RCC 7860 (cell line): ENCODE measurements around the gene AARS2.
A peak's percentile ranks its signal among the peaks of the same experiment; 100 is the strongest.

Experiments used
- DNase-seq: peaks from one replicate; pipeline ENCODE4 v3.0.0-alpha.2; 2015; ENCODE audit warnings: low spot score
- FAIRE-seq: peaks from 2 replicates; lab custom pipeline; 2012; peaks lifted over from hg19 to GRCh38; lab: Jason Lieb, UNC

The AARS2 gene

GRCh38 chr6:44264154-44265006 is 48.8 kb downstream of the AARS2 start:
- DNase-seq (no peak), FAIRE-seq (no peak)

DNA sequence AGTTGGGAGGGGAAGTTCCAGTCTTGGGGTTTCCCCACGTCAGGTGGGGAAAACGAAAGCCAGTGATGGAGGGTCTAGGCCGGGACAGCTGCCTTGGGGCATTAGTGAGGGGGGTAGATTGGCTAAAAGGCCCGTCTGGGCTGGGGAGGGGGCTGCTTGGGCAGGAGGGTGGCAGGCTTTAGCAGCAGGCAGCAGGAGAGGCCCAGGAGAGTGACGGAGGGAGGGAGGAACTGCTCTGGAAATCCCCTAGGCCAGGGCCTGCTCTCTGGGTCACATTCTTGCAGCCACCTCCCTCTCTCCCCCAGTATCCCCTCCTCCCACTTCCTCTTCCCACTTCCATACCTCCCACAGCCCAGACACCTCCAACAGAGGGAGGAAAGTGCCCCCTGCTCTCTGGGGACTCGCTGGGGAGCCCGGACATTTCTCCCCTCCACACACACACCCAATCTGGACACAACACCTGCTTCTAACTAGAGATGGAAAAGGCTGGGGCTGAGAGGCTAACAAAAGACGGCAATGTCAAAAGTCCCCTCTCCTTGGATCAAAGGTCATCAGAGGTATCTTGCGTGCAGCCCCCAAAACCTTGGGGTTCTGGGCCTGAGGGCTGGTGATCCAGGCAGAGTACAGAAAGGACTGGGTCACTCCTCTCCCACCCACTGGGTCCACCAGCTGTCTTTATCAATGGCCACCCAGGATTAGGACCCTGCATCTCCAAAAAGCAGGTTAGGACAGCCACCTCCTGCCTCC is 49.6 kb downstream of the AARS2 start:
- FAIRE-seq: no peak
- DNase-seq: peak; percentile 63

GRCh38 chr6:44262467-44263353 is 50.4 kb downstream of the AARS2 start:
- DNase-seq (no peak), FAIRE-seq (no peak)

DNA sequence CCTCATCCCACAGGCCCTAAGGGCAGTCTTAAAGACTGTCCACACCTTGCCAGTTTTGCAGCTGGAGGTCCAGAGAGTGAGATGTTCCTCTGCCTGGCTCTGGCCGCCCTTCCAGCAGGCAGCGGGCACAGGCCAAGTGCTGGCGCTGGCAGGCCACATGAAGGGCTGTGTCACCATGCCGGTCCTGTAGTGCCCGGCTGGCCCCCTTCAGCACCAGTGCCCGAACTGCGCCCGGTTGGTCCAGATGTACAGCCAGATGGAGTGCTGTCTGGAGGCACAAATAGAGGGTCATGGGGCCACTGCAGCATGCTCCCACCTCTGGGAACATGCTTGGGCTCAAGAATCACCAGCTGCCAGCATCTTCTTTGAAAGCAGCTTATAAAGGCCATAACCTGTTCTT is 51.6 kb downstream of the AARS2 start:
- FAIRE-seq (no peak), DNase-seq (no peak)

DNA sequence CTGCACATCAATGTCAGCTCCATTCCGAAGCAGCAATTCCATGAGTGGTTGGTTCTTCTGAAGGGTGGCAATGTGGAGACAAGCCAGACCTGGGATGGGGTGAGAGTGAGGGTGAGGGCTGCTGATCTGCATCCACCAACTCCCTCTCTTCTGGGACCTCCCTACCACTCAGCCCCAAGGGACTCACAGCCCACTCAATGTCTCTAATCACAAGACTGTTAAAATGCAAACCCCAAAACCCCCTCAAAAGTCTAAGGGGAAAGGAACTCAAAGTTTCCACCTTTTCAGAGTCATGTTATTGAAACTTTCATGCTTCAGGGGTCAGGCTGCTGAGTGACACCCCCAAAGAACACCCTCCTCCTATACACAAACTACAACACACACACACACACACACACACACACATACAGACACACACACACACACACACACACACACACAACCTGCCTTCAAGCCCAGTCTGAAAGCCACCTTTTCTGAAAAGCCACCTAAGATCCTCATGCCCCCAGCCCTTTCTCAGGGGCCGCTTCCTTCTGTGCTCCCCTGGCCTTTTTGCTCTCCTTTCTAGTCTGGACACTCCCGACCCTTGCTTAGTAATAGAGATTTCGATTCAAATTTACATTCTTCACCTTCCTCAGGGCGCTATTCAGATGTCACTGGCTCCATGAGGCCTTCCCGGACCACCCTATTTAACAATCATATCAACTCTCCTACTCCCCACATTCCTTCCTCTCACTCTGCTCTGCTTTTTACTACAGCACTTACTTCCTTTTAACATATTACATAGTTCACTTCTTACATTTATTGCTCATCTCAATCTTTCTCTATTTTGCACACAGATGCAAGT is 52.5 kb downstream of the AARS2 start:
- DNase-seq (no peak), FAIRE-seq (no peak)

DNA sequence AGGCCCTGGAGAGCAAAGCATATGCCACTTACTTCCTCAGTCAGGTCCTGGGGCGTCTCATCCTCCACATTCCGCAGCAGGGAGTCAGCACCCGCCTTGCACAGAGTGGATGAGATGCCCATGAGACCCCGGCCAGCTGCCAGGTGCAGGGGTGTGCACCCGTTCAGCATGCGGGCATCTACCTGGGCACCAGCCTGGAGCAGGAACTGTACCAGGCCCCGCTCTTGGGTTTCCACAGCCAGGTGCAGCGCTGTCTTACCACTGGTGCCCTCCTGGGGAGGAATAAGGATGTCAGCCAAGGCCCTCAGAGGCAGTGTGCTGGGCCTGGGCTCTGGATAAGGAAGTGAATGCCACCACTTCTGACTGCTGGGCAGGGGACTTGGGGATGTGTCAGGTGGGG is 53.1 kb downstream of the AARS2 start:
- DNase-seq (no peak), FAIRE-seq (no peak)

DNA sequence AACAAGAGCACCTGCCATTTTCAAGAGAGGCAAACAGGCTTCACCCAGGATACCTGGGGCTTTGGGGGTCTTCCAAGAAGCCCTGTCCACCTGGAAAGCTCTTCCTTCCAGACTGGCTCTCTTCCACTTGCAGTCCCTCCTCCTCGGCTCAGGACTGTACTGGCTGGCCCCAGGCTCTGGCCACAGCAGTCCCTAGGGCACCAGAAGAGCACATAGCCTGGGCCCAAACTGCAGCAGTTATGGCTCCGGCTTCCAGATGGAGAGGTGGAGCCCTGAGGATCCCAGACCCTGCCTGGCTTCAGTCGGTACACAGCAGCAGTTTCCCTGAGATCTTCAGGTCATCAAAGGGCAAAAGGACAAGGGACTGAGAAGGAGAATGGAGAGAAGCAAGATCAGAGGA is 54.2 kb downstream of the AARS2 start:
- no peak for FAIRE-seq

GRCh38 chr6:44258325-44258863 is 54.8 kb downstream of the AARS2 start:
- DNase-seq (no peak), FAIRE-seq (no peak)

More for the DNA sequence above, 54.2 kb downstream of the AARS2 start:
- no peak for DNase-seq

- FAIRE-seq (no peak), DNase-seq (no peak)
Observed at GRCh38 chr6:44257753-44258324, 55.3 kb downstream of the AARS2 start.

GRCh38 chr6:44257025-44257752 is 56.0 kb downstream of the AARS2 start, which contains the start of gene SLC35B2:
TSS of gene SLC35B2 (minus strand) at chr6:44257528. CDS start at chr6:44257410, 118 bp downstream.
- DNase-seq (peak; percentile 61), FAIRE-seq (no peak)

GRCh38 chr6:44256775-44257024 is 56.4 kb downstream of the AARS2 start:
- no peak for DNase-seq
- FAIRE-seq: no peak

DNA sequence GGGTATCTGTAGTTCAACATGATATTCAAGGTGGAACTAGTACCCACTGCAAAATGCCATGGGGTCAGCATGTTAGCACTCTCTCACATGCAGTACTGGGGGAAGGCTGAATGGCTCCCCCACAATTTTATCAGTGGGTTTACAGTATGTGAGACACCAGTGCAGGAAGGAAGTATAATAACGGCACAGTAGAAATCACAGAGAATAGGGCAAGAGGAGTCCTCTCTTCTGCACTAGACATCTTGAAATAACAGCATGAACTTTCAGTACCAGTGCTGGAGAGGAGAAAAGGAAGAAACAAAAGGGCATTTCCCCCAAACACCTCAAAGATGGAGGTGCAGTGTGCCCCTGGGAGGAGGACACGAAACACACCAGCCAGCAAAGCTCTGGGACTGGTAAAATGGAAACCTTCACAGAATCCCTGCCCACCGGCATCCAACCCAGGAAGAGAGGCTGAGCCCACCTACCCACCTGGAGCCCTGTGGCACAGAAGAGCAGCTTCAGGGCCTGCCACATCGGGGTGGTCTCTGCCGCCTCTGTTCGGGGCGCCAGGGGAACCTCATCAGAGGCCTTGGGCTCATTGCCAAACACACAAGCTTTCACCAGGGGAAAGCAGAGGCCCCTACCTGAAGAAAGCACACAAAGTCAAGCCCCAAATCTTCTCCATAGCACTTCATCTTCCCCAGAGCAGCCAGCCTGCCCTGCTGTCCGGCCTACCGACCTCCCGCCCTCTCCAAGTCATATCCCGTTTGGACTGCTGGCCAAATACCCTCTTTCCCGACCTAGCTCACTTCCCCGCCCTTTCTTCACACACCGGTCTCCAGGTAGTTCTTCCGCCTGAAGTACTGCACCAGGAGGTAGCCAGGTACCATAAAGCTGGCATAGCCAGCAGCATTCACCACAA is 57.0 kb downstream of the AARS2 start:
- FAIRE-seq (no peak), DNase-seq (no peak)

GRCh38 chr6:44255105-44255808 is 57.9 kb downstream of the AARS2 start:
- DNase-seq: peak; percentile 23
- FAIRE-seq: no peak

DNA sequence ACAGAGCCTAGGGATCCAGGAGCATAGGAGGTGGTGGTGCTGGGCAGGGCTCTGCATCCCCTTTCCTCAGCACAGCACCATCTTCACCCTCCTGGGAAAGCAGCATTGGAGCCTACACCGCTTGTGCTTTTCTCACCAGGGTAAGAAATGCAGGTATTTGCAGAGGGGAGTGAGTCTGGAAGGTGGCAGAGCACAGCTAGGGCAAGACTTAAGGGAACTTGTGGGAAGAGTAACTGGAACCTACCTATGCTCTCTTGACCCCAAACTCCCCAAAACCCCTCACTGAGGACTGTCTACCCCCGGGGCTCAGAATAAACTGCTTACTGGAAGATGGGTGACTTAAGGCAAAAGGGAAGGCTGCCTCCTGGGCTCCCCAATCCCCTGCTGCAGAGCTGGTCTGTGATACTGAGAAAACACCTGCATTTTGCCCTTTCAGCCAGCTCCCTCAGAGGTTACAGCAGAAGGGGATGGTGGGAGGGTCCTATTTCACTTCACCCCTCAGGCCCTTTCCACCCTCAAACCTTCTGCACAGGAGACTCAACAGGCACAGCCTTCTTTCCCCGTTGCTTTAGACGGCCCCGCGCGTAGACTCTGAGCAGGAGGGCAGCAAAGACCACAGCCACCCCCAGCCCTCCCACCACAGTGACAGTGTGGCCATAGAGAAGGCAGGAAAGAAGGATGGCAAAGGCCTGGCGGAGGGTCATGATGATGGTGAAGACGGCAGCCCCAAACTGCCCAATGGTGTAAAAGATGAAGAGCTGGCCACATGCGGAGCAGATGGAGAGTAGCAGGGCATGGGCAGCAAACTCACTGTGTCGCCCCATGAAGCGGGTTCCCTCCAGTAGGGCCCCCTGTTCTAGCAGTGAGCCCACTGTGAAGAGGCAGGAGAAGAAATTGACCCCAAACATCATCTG is 58.7 kb downstream of the AARS2 start:
- DNase-seq (no peak), FAIRE-seq (no peak)

DNA sequence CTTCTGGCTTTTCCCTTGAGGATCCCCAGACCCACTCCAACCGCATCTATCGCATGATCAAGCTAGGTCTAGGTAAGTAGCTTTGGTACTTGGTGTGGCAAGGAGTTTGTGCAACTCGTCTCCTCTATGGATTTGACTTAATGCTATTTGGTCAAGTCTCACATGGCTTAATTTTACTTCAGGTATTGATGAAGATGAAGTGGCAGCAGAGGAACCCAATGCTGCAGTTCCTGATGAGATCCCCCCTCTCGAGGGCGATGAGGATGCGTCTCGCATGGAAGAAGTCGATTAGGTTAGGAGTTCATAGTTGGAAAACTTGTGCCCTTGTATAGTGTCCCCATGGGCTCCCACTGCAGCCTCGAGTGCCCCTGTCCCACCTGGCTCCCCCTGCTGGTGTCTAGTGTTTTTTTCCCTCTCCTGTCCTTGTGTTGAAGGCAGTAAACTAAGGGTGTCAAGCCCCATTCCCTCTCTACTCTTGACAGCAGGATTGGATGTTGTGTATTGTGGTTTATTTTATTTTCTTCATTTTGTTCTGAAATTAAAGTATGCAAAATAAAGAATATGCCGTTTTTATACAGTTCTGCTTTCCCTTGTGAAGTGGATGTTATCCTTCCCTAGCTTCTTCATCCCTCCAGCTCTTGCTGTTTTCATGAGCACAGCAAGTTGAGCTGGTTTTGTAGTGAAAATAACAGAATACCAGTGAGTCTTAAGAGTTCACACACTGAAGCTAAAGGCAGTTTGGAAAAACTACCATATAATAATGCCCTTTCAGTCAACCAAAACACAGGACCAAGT is 59.6 kb downstream of the AARS2 start:
- DNase-seq (peak; percentile 37), FAIRE-seq (no peak)
